PFSK-1 (cell line): ENCODE results near the gene KCNN4.

Source experiments
- POLR2AphosphoS5 ChIP-seq: IDR thresholded peaks from 2 replicates; pipeline ENCODE4 v1.6.1; 2012; ENCODE audit warnings: low read depth, mild to moderate bottlenecking, control low read depth, low read length, moderate library complexity
- REST ChIP-seq, 2 experiments: IDR thresholded peaks; 2 replicates each; pipeline versions ENCODE4 v1.6.1 to v1.8.0; 2011 to 2012; ENCODE audit warnings: low read depth in 2 of 2, low read length in 2 of 2, control low read depth in 1 of 2, inconsistent platforms in 1 of 2, mild to moderate bottlenecking in 1 of 2, moderate library complexity in 1 of 2; ENCODE audit not compliant: insufficient read depth in 1 of 2
- SIN3A ChIP-seq: IDR thresholded peaks from 2 replicates; pipeline ENCODE4 v1.6.1; 2012; ENCODE audit warnings: mild to moderate bottlenecking, low read length, moderate library complexity, borderline replicate concordance; ENCODE audit not compliant: insufficient read depth
- TAF1 ChIP-seq: IDR thresholded peaks from 2 replicates; pipeline ENCODE4 v1.6.1; 2012; ENCODE audit warnings: low read length, control low read depth, borderline replicate concordance; ENCODE audit not compliant: insufficient read depth

- TF ChIP-seq REST (IDR thresholded peaks at IDR 0.05; ENCODE audit: insufficient read depth in 1 of 2, low read depth in 2 of 2, low read length in 2 of 2) (no peak), SIN3A (no peak), POLR2AphosphoS5 (no peak), TAF1 (no peak)
Measured at GRCh38 chr19:43748205-43748594, 32.6 kb downstream of the KCNN4 start.
